SK-N-SH treated with all-trans-retinoic acid at 6 μM for 48 hours (cell line): ENCODE data around the gene ZNF319.

ENCODE experiments used
- ATAC-seq: fragments of 200-7000 bp; cut with Tn5 transposase; 3 replicates; pipeline ENCODE4 v1.9.1; 2020; ENCODE audit warnings: mild to moderate bottlenecking, moderate library complexity
- ARNTL ChIP-seq: fragments of 450-650 bp; formaldehyde crosslinking; IDR thresholded peaks from 2 replicates; pipeline ENCODE4 v1.5.0; 2020; ENCODE audit warnings: low read depth, mild to moderate bottlenecking, moderate library complexity, borderline replicate concordance
- CREB5 ChIP-seq: fragments of 250-450 bp; sonication (Bioruptor Pico); IDR thresholded peaks from 2 replicates; pipeline ENCODE4 v1.5.1; 2020; ENCODE audit warnings: low read depth, mild to moderate bottlenecking, moderate library complexity
- CSDC2 ChIP-seq: fragments of 250-450 bp; sonication (Bioruptor Pico); IDR thresholded peaks from 2 replicates; pipeline ENCODE4 v1.5.0; 2020; ENCODE audit warnings: mild to moderate bottlenecking, moderate library complexity
- CSRNP3 ChIP-seq: fragments of 250-450 bp; sonication (Bioruptor Pico); IDR thresholded peaks from 2 replicates; pipeline ENCODE4 v1.5.1; 2021; ENCODE audit warnings: mild to moderate bottlenecking, moderate library complexity
- ESRRG ChIP-seq: fragments of 250-450 bp; sonication (Bioruptor Pico); IDR thresholded peaks from 2 replicates; pipeline ENCODE4 v1.6.1; 2021; ENCODE audit warnings: mild to moderate bottlenecking
- GLIS3 ChIP-seq: fragments of 250-450 bp; sonication (Bioruptor Pico); IDR thresholded peaks from 2 replicates; pipeline ENCODE4 v1.5.0; 2020; ENCODE audit warnings: mild to moderate bottlenecking, moderate library complexity
- ISL1 ChIP-seq: fragments of 250-450 bp; sonication (Bioruptor Pico); IDR thresholded peaks from 2 replicates; pipeline ENCODE4 v2.1.2; 2022; ENCODE audit warnings: mild to moderate bottlenecking, moderate library complexity
- OSR1 ChIP-seq: fragments of 250-450 bp; sonication (Bioruptor Pico); IDR thresholded peaks from 2 replicates; pipeline ENCODE4 v1.8.0; 2022; ENCODE audit warnings: moderate library complexity, mild to moderate bottlenecking, inconsistent platforms
- PATZ1 ChIP-seq: fragments of 250-450 bp; sonication (Bioruptor Pico); IDR thresholded peaks from 2 replicates; pipeline ENCODE4 v1.8.0; 2020; ENCODE audit warnings: mild to moderate bottlenecking, moderate library complexity, borderline replicate concordance
- POU6F1 ChIP-seq: fragments of 250-450 bp; sonication (Bioruptor Pico); IDR thresholded peaks from 2 replicates; pipeline ENCODE4 v1.8.0; 2021; ENCODE audit warnings: low read depth, mild to moderate bottlenecking, moderate library complexity, borderline replicate concordance
- PPARA ChIP-seq: fragments of 250-450 bp; sonication (Bioruptor Pico); IDR thresholded peaks from 2 replicates; pipeline ENCODE4 v1.5.0; 2020; ENCODE audit warnings: mild to moderate bottlenecking, borderline replicate concordance
- RARB ChIP-seq: fragments of 250-450 bp; sonication (Bioruptor Pico); IDR thresholded peaks from 2 replicates; pipeline ENCODE4 v1.8.0; 2021; ENCODE audit warnings: mild to moderate bottlenecking, moderate library complexity
- SNAI2 ChIP-seq: fragments of 250-450 bp; sonication (Bioruptor Pico); IDR thresholded peaks from 2 replicates; pipeline ENCODE4 v1.5.0; 2020; ENCODE audit warnings: mild to moderate bottlenecking, moderate library complexity
- TCF4 ChIP-seq: fragments of 250-450 bp; sonication (Bioruptor Pico); IDR thresholded peaks from 2 replicates; pipeline ENCODE4 v1.8.0; 2021; ENCODE audit warnings: mild to moderate bottlenecking, moderate library complexity, borderline replicate concordance
- TOX ChIP-seq: fragments of 250-450 bp; sonication (Bioruptor Pico); IDR thresholded peaks from 2 replicates; pipeline ENCODE4 v1.8.0; 2021; ENCODE audit warnings: mild to moderate bottlenecking, moderate library complexity, borderline replicate concordance
- TSHZ2 ChIP-seq: fragments of 250-450 bp; sonication (Bioruptor Pico); IDR thresholded peaks from 2 replicates; pipeline ENCODE4 v1.5.0; 2020; ENCODE audit warnings: mild to moderate bottlenecking, moderate library complexity
- ZC3H10 ChIP-seq: fragments of 250-450 bp; sonication (Bioruptor Pico); IDR thresholded peaks from 2 replicates; pipeline ENCODE4 v1.5.1; 2021; ENCODE audit warnings: mild to moderate bottlenecking, moderate library complexity
- ZFP3 ChIP-seq: fragments of 250-450 bp; sonication (Bioruptor Pico); IDR thresholded peaks from 2 replicates; pipeline ENCODE4 v1.5.0; 2020; ENCODE audit warnings: mild to moderate bottlenecking, moderate library complexity
- ZFP30 ChIP-seq: fragments of 450-650 bp; formaldehyde crosslinking; IDR thresholded peaks from 2 replicates; pipeline ENCODE4 v1.5.0; 2022; ENCODE audit warnings: mild to moderate bottlenecking, moderate library complexity
- ZNF565 ChIP-seq: fragments of 450-650 bp; formaldehyde crosslinking; conservative IDR thresholded peaks from 2 replicates; pipeline ENCODE4 v1.5.0; 2020; ENCODE audit warnings: low read depth, mild to moderate bottlenecking, moderate library complexity
- ZNF70 ChIP-seq: fragments of 450-650 bp; formaldehyde crosslinking; IDR thresholded peaks from 2 replicates; pipeline ENCODE4 v1.5.0; 2020; ENCODE audit warnings: mild to moderate bottlenecking, moderate library complexity
- ZNF8 ChIP-seq: fragments of 450-650 bp; formaldehyde crosslinking; IDR thresholded peaks from 2 replicates; pipeline ENCODE4 v1.5.0; 2020; ENCODE audit warnings: mild to moderate bottlenecking, moderate library complexity

The ZNF319 gene

GRCh38 chr16:57999971-58000705, at the start of gene ZNF319:
TSS of gene ZNF319 (minus strand) at chr16:58000672. CDS start at chr16:57998265, 2,407 bp downstream.
- TF ChIP-seq POU6F1 (CRISPR knock-in tag) (no peak), PATZ1 (CRISPR knock-in tag) (no peak), OSR1 (CRISPR knock-in tag) (no peak), ARNTL (no peak), PPARA (CRISPR knock-in tag) (no peak), SNAI2 (CRISPR knock-in tag) (no peak), ISL1 (CRISPR knock-in tag) (no peak), TOX (CRISPR knock-in tag) (no peak), ZFP3 (no peak), RARB (CRISPR knock-in tag) (no peak), ZFP30 (CRISPR knock-in tag) (no peak), ZNF565 (no peak), ZNF70 (no peak), TSHZ2 (no peak), TCF4 (no peak), ZNF8 (CRISPR knock-in tag) (no peak), ESRRG (no peak)
- no peak for ATAC-seq

- no peak for ATAC-seq
- TF ChIP-seq CREB5 (CRISPR knock-in tag), result no peak
- no peak for TF ChIP-seq PATZ1 (CRISPR knock-in tag)
- TF ChIP-seq ZNF8 (CRISPR knock-in tag), result no peak
- no peak for TF ChIP-seq CSDC2 (CRISPR knock-in tag)
- TF ChIP-seq ZC3H10 (CRISPR knock-in tag), result no peak
- TF ChIP-seq ZFP30 (CRISPR knock-in tag), result no peak
- no peak for TF ChIP-seq RARB (CRISPR knock-in tag)
- TF ChIP-seq TCF4, result no peak
- TF ChIP-seq GLIS3 (CRISPR knock-in tag), result no peak
- TF ChIP-seq CSRNP3, result no peak
- TF ChIP-seq TSHZ2, result no peak
- TF ChIP-seq OSR1 (CRISPR knock-in tag), result no peak
- no peak for TF ChIP-seq ARNTL
- TF ChIP-seq ZNF565, result no peak
- TF ChIP-seq TOX (CRISPR knock-in tag), result no peak
- no peak for TF ChIP-seq SNAI2 (CRISPR knock-in tag)
- TF ChIP-seq ZNF70, result no peak
- TF ChIP-seq ESRRG, result no peak
- TF ChIP-seq ISL1 (CRISPR knock-in tag), result no peak
These were observed 49.0 kb upstream of the ZNF319 start for GRCh38 chr16:58049232-58050185.
